ENCODE data around the gene CTNNA3. TPM values are rescaled to one million over a fixed set of nuclear protein-coding genes. Genes with fewer than 3 reads are reported as not detected.

CTNNA3 gene
- total and polyA plus RNA-seq, 2 donors (not counting 3 experiments of a cell fraction or from before 2014, with no cell fraction given): not detected

- H3K4me1 ChIP-seq (ENCODE audit: control insufficient read depth, extremely low read depth, insufficient read depth, low read length): no peaks in the 10 kb centered on the region
- H3K79me2 ChIP-seq (ENCODE audit: control insufficient read depth, insufficient read depth, low read length): no peaks in the 10 kb centered on the region
- intact Hi-C loops (cut with micrococcal nuclease): no loop called here
- FAIRE-seq: no peak
- TF ChIP-seq EZH2 (IDR thresholded peaks at IDR 0.05; ENCODE audit: borderline replicate concordance, low read depth, low read length, severe bottlenecking) (no peak), MYC (IDR thresholded peaks at IDR 0.05; ENCODE audit: low read depth, low read length) (no peak), MAX (IDR thresholded peaks at IDR 0.05; ENCODE audit: insufficient read depth, insufficient read length) (no peak), GATA2 (IDR thresholded peaks at IDR 0.05; ENCODE audit: insufficient read depth, insufficient read length, low read depth, low read length) (no peak), FOS (IDR thresholded peaks at IDR 0.05; ENCODE audit: borderline replicate concordance, insufficient read depth, low read length) (no peak), CTCF (IDR thresholded peaks at IDR 0.05; ENCODE audit: extremely low read depth in 1 of 2, insufficient read depth in 1 of 2, low read depth in 1 of 2, low read length in 2 of 2) (no peak), POLR2A (IDR thresholded peaks at IDR 0.05; ENCODE audit: low read depth, low read length) (no peak), JUN (IDR thresholded peaks at IDR 0.05; ENCODE audit: borderline replicate concordance, insufficient read depth, insufficient read length, low read depth) (no peak), POLR2AphosphoS5 (IDR thresholded peaks at IDR 0.05; ENCODE audit: insufficient read depth, low read depth, low read length) (no peak)
- no TSS peak for BruUV-seq (replicated peaks)
- no peaks in the 10 kb centered on the region for H3K9me1 ChIP-seq (replicated peaks; ENCODE audit: control insufficient read depth, extremely low read depth, insufficient read depth, low read length)
- DNase-seq (ENCODE audit: low read depth, low spot score): no peak
- H3K36me3 ChIP-seq (ENCODE audit: control insufficient read depth in 2 of 2, extremely low read depth in 1 of 2, insufficient read depth in 2 of 2, low read length in 2 of 2): no peaks in the 10 kb centered on the region
- ChIA-PET CTCF (interaction anchor here (1.9 kb wide), 1 partner anchor 593 kb away, joined by 7 read pairs; no protein-coding TSS in a partner anchor), POLR2A (no interaction called here)
- H4K20me1 ChIP-seq (replicated peaks; ENCODE audit: control insufficient read depth, extremely low read depth, insufficient read depth, low read length): no peaks in the 10 kb centered on the region
- no peak overlapping the region for H3K4me2 ChIP-seq (ENCODE audit: insufficient read depth, low read length)
- no peak overlapping the region for H3K4me3 ChIP-seq (replicated peaks in 1 of 3; ENCODE audit: insufficient read depth in 1 of 3, low read depth in 1 of 3, low read length in 3 of 3)
- H3K9me3 ChIP-seq (replicated peaks; ENCODE audit: control insufficient read depth, insufficient read depth, low read length): no peaks in the 10 kb centered on the region
- H3K9ac ChIP-seq (replicated peaks; ENCODE audit: extremely low read depth, insufficient read depth, low read length): no peak overlapping the region
- H3K27me3 ChIP-seq (ENCODE audit: control insufficient read depth in 2 of 2, insufficient read depth in 2 of 2, low read length in 2 of 2): peaks cover 25 to 28% of the 10 kb centered on the region in 2 experiments
- dilution Hi-C loops (cut with MboI; ENCODE audit: extremely low pct_ligation_motif_present, low sequenced_read_pairs): no loop called here
- H3K27ac ChIP-seq (ENCODE audit: insufficient read depth, low read depth, low read length): no peak overlapping the region
- no peak overlapping the region for H2AFZ ChIP-seq (ENCODE audit: low read depth, low read length)
Observed at GRCh38 chr10:66927971-66928770, 767.8 kb downstream of the CTNNA3 start.
